ENCODE results near the gene BAIAP2. TPM values are rescaled to one million over a fixed set of nuclear protein-coding genes. Genes with fewer than 3 reads are reported as not detected.
A peak's percentile ranks its signal among the peaks of the same experiment; 100 is the strongest.
"Not testable (repeated sequence)": the region's sequence is repeated elsewhere in the genome, so short reads cannot be mapped to it uniquely, and the experiment has no call there.

BAIAP2 gene
- total RNA-seq, 1 donor from 2014 or later = 4.3 TPM

DNA sequence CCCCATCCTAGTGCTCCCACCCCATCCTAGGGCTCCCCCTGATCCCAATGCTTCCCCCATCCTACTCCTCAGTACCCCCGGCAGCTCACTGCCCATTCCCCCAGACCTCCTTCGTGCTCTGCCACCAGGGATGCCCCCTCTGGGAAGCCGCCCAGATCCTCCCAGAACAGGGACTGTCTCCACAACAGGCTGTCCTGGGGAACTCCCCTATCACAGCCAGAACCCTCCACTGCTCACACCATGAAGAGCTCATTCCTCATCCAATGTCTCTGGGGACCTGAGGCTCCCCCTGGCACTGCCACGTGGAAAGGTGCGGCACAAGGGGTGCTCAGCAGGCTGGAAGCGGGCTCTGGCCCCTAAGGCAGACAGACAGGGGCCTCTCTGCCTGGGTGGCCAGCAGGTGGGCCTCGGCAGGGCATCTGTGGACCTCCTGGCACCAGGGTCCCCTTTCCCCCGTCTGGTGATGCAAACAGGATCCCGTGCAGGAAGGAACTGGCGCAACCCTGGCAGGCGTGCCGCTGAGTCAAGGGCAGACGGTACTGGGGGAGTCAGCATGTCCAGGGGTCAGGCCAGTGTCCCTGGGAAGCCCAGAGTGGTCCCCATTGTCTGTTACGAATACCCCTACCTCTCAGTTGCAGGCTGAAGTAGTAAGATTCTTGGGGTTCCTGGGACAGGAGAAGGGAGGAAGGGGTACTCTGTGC, 115.6 kb downstream of the BAIAP2 start:
- intact Hi-C loops (cut with micrococcal nuclease) = no loop called here
- no peak overlapping the region for H3K27ac Mint-ChIP-seq
- H3K36me3 Mint-ChIP-seq (ENCODE audit: low read depth) = no peaks in the 10 kb centered on the region
- no peaks in the 10 kb centered on the region for H3K9me3 Mint-ChIP-seq
- DNase-seq (ENCODE audit: low spot score) = no peak
- H3K4me3 Mint-ChIP-seq = no peak overlapping the region
- no peaks in the 10 kb centered on the region for H3K4me1 Mint-ChIP-seq (ENCODE audit: low read depth)
- H3K27me3 Mint-ChIP-seq (ENCODE audit: insufficient read depth) = peaks cover 6% of the 10 kb centered on the region

- Mint-ChIP-seq H3K9me3 (no peaks in the 10 kb centered on the region), H3K4me1 (ENCODE audit: low read depth) (no peaks in the 10 kb centered on the region), H3K36me3 (ENCODE audit: low read depth) (no peaks in the 10 kb centered on the region), H3K27ac (no peak overlapping the region), H3K4me3 (no peak overlapping the region), H3K27me3 (ENCODE audit: insufficient read depth) (peaks cover 6% of the 10 kb centered on the region)
- intact Hi-C loops (cut with micrococcal nuclease) = no loop called here
- DNase-seq (ENCODE audit: low spot score) = no peak
These were observed 116.3 kb downstream of the BAIAP2 start for GRCh38 chr17:81151278-81151677.

DNA sequence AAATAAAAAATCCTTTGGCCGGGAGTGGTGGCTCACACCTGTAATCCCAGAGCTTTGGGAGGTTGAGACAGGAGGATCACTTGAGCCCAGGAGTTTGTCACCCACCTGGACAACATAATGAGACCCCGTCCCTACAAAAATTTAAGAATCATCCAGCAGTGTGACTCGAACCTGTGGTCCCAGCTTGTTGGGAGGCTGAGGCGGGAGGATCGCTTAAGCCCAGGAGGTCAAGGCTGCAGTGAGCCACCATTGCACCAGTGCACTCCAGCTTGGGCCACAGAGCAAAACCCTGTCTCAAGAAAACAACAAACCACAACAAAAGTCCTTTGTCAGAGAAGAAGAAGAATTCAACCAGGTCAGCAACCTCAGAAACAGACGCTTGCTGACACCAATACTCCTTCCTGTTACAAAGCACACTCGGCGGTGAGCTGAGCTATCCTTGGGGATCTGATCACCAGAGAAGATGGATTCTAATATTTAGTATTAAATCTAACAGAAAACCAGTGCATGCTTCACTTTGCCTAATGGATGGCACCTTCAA, 117.4 kb downstream of the BAIAP2 start:
- Mint-ChIP-seq H3K4me3 (no peak overlapping the region), H3K27ac (no peak overlapping the region), H3K9me3 (no peaks in the 10 kb centered on the region), H3K4me1 (ENCODE audit: low read depth) (no peaks in the 10 kb centered on the region), H3K36me3 (ENCODE audit: low read depth) (no peaks in the 10 kb centered on the region), H3K27me3 (ENCODE audit: insufficient read depth) (peaks cover 6% of the 10 kb centered on the region)
- intact Hi-C loops (cut with micrococcal nuclease) = no loop called here
- no peak for DNase-seq (ENCODE audit: low spot score)

DNA sequence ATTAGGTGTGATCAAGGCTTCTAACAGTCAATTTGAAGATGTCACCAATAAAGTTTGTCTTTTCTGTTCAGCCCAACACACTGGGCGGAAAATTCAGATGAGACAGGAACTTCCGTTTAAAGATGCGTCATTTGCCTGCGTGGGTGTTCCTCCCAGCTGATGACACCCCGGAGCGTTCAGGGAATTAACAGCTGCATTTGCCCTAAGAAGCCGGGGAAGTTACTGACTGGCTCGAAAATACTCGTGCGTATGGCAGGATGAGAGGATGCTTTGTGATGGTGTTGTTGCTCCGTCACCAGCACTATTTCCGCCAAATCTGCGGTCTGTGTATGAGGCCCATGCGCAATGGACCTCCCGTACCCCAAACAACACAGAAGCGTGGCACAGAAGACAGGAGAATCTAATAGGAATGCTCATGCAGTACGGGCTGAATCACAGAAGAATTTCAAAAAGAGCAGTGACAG, 118.4 kb downstream of the BAIAP2 start:
- no peak for DNase-seq (ENCODE audit: low spot score)
- H3K36me3 Mint-ChIP-seq (ENCODE audit: low read depth) = no peaks in the 10 kb centered on the region
- peaks cover 6% of the 10 kb centered on the region for H3K27me3 Mint-ChIP-seq (ENCODE audit: insufficient read depth)
- intact Hi-C loops (cut with micrococcal nuclease) = no loop called here
- H3K4me1 Mint-ChIP-seq (ENCODE audit: low read depth) = no peaks in the 10 kb centered on the region
- H3K27ac Mint-ChIP-seq = no peak overlapping the region
- H3K9me3 Mint-ChIP-seq = no peaks in the 10 kb centered on the region
- H3K4me3 Mint-ChIP-seq = no peak overlapping the region

GRCh38 chr17:81154016-81154415, 119.1 kb downstream of the BAIAP2 start:
- H3K36me3 Mint-ChIP-seq (ENCODE audit: low read depth); intact Hi-C loops (cut with micrococcal nuclease); H3K4me1 Mint-ChIP-seq (ENCODE audit: low read depth); H3K9me3 Mint-ChIP-seq; H3K4me3 Mint-ChIP-seq; H3K27ac Mint-ChIP-seq; H3K27me3 Mint-ChIP-seq (ENCODE audit: insufficient read depth); DNase-seq (ENCODE audit: low spot score): not testable (repeated sequence)

GRCh38 chr17:81154961-81155360, 120.0 kb downstream of the BAIAP2 start:
- Mint-ChIP-seq H3K4me3 (no peak overlapping the region), H3K9me3 (no peaks in the 10 kb centered on the region), H3K36me3 (ENCODE audit: low read depth) (no peaks in the 10 kb centered on the region), H3K27ac (no peak overlapping the region), H3K27me3 (ENCODE audit: insufficient read depth) (peaks cover 8% of the 10 kb centered on the region), H3K4me1 (ENCODE audit: low read depth) (no peaks in the 10 kb centered on the region)
- intact Hi-C loops (cut with micrococcal nuclease) = no loop called here
- DNase-seq (ENCODE audit: low spot score) = no peak

DNA sequence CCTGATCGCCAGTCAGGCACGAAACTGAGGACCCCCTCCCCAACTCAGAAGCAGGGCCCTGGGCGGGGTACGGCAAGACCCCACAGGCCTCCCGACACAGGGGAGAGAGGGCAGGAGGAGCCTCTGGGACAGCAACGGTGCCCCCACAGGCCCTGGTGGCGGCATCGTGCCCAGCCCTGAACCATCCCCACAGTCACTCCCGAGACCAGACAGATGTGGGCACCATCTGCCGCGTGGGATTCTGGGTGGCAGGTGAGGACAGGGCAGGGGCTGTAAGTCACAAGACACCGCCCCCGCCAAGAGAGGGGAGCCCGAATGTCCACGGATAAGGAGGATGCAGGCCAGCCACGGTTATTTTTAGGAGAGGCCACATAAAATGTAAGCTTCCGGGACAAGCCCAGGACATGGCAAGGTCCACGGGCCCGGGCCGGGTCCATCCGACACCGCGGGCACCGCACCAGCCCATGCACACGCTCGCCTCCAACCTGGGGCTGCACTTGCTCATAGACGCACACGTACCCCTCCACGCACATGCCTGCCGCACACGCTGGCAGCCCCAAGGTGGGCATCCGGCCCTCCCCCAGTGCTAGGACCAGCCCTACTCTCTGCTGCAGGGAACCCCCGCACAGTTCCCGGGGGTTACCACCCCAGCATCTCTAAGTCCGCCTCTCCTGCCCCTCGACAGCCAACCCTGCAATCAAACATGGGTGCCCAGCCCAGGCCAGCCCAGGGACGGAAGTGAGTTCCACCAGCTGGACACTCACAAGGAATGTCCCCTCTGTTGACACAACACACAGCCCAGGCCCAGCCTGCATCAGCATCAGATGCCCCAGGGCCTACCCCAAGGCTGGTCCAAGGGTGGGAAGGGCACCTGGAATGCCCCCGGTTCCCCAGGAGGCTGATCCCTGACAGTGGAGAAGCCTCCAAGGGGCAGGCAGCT, 122.2 kb downstream of the BAIAP2 start:
- intact Hi-C loops (cut with micrococcal nuclease) = no loop called here
- Mint-ChIP-seq H3K36me3 (ENCODE audit: low read depth) (no peaks in the 10 kb centered on the region), H3K27me3 (ENCODE audit: insufficient read depth) (peaks cover 2% of the 10 kb centered on the region), H3K4me1 (ENCODE audit: low read depth) (no peaks in the 10 kb centered on the region), H3K9me3 (no peaks in the 10 kb centered on the region), H3K27ac (no peak overlapping the region), H3K4me3 (no peak overlapping the region)
- no peak for DNase-seq (ENCODE audit: low spot score)

- H3K27me3 Mint-ChIP-seq (ENCODE audit: insufficient read depth) = peaks cover 2% of the 10 kb centered on the region
- no peak overlapping the region for H3K4me3 Mint-ChIP-seq
- H3K36me3 Mint-ChIP-seq (ENCODE audit: low read depth) = no peaks in the 10 kb centered on the region
- no peak for DNase-seq (ENCODE audit: low spot score)
- H3K9me3 Mint-ChIP-seq = no peaks in the 10 kb centered on the region
- no peak overlapping the region for H3K27ac Mint-ChIP-seq
- no peaks in the 10 kb centered on the region for H3K4me1 Mint-ChIP-seq (ENCODE audit: low read depth)
- intact Hi-C loops (cut with micrococcal nuclease) = no loop called here
These were observed 123.1 kb downstream of the BAIAP2 start for GRCh38 chr17:81157848-81158687.

- Mint-ChIP-seq H3K27me3 (ENCODE audit: insufficient read depth) (peaks cover 6% of the 10 kb centered on the region), H3K4me1 (ENCODE audit: low read depth) (no peaks in the 10 kb centered on the region), H3K36me3 (ENCODE audit: low read depth) (no peaks in the 10 kb centered on the region), H3K27ac (no peak overlapping the region), H3K9me3 (no peaks in the 10 kb centered on the region), H3K4me3 (peak overlapping the region; percentile 59)
- DNase-seq (ENCODE audit: low spot score) = no peak
- intact Hi-C loops (cut with micrococcal nuclease) = no loop called here
These were observed 124.0 kb downstream of the BAIAP2 start for GRCh38 chr17:81158688-81159590.

GRCh38 chr17:81159611-81160265, 124.8 kb downstream of the BAIAP2 start:
- H3K4me1 Mint-ChIP-seq (ENCODE audit: low read depth) = no peaks in the 10 kb centered on the region
- intact Hi-C loops (cut with micrococcal nuclease) = no loop called here
- DNase-seq (ENCODE audit: low spot score) = no peak

DNA sequence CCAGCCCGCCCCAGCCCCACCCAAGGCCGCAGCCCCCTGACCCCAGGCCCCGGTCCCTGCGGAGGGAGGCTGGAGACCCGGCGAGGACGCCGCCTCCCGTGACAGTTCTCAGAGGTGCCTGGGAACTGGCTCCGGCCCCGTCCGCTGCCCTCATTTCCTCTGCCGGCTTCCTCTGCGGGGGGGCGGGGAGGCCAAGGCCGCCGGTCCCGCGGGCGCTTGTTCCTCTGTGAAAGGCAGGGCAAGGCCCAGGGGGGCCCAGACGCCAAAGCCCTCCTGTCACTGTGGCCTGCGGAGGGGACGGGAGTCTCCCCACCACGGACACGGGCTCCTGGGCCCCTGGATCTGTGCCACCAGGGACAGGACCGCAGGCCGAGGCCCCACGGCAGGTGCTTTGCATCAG, 125.4 kb downstream of the BAIAP2 start:
- Mint-ChIP-seq H3K9me3 (no peaks in the 10 kb centered on the region), H3K36me3 (ENCODE audit: low read depth) (no peaks in the 10 kb centered on the region), H3K27me3 (ENCODE audit: insufficient read depth) (peaks cover 12% of the 10 kb centered on the region), H3K27ac (no peak overlapping the region), H3K4me1 (ENCODE audit: low read depth) (no peaks in the 10 kb centered on the region), H3K4me3 (no peak overlapping the region)
- DNase-seq (ENCODE audit: low spot score) = no peak
- intact Hi-C loops (cut with micrococcal nuclease) = no loop called here

More at GRCh38 chr17:81159611-81160265, 124.8 kb downstream of the BAIAP2 start:
- Mint-ChIP-seq H3K27me3 (ENCODE audit: insufficient read depth) (peaks cover 12% of the 10 kb centered on the region), H3K36me3 (ENCODE audit: low read depth) (no peaks in the 10 kb centered on the region), H3K27ac (no peak overlapping the region), H3K9me3 (no peaks in the 10 kb centered on the region), H3K4me3 (no peak overlapping the region)

All from activated T-helper 1 cell treated with anti-CD3 and anti-CD28 coated beads, Interleukin-12 subunit alpha, Interleukin-12 subunit beta, Interleukin-2, Interleukin-4 antibody, amounts not matched to agents 30 ng/mL and 10 ng/mL and 1 ng/mL, durations not matched to agents 14 hours and 24 hours and 36 hours (primary cell).